ENCODE results near the gene KRTAP2-3. TPM values are rescaled to one million over a fixed set of nuclear protein-coding genes. Genes with fewer than 3 reads are reported as not detected.
"Not testable (repeated sequence)": the region's sequence is repeated elsewhere in the genome, so short reads cannot be mapped to it uniquely, and the experiment has no call there.

Gene KRTAP2-3
- total RNA-seq, 2 experiments from 2014 or later = not detected

GRCh38 chr17:41059276-41060051 is 450 bp downstream of the KRTAP2-3 start:
- H3K36me3 Mint-ChIP-seq (ENCODE audit: low read depth); DNase-seq; H3K4me1 Mint-ChIP-seq; POLR2A ChIA-PET; H3K27ac Mint-ChIP-seq; H3K4me3 Mint-ChIP-seq; H3K9me3 Mint-ChIP-seq; CTCF ChIA-PET: not testable (repeated sequence)
- H3K27me3 Mint-ChIP-seq = peaks cover 36% of the 10 kb centered on the region

GRCh38 chr17:41058741-41059140 is 1.2 kb downstream of the KRTAP2-3 start:
- H3K36me3 Mint-ChIP-seq (ENCODE audit: low read depth) = no peaks in the 10 kb centered on the region
- CTCF ChIA-PET = no interaction called here
- peaks cover 36% of the 10 kb centered on the region for H3K27me3 Mint-ChIP-seq
- H3K4me3 Mint-ChIP-seq = no peak overlapping the region
- POLR2A ChIA-PET = no interaction called here
- DNase-seq = no peak
- H3K9me3 Mint-ChIP-seq = no peaks in the 10 kb centered on the region
- H3K4me1 Mint-ChIP-seq = no peaks in the 10 kb centered on the region
- H3K27ac Mint-ChIP-seq = no peak overlapping the region

GRCh38 chr17:41057547-41057946 is 2.4 kb downstream of the KRTAP2-3 start:
- Mint-ChIP-seq H3K4me1 (no peaks in the 10 kb centered on the region), H3K9me3 (no peaks in the 10 kb centered on the region), H3K36me3 (ENCODE audit: low read depth) (no peaks in the 10 kb centered on the region), H3K4me3 (no peak overlapping the region), H3K27me3 (peaks cover 38% of the 10 kb centered on the region), H3K27ac (no peak overlapping the region)
- ChIA-PET POLR2A (no interaction called here), CTCF (no interaction called here)
- no peak for DNase-seq

- H3K9me3 Mint-ChIP-seq; DNase-seq; H3K4me1 Mint-ChIP-seq; POLR2A ChIA-PET; H3K27ac Mint-ChIP-seq; H3K4me3 Mint-ChIP-seq; H3K36me3 Mint-ChIP-seq (ENCODE audit: low read depth); CTCF ChIA-PET: not testable (repeated sequence)
- H3K27me3 Mint-ChIP-seq = peaks cover 30% of the 10 kb centered on the region
Observed at GRCh38 chr17:41055130-41055529, 4.8 kb downstream of the KRTAP2-3 start, which contains the start of gene KRTAP2-2. Gene KRTAP2-2 (minus strand): TSS chr17:41055230. CDS start chr17:41055211, 19 bp downstream.

- peaks cover 27% of the 10 kb centered on the region for H3K27me3 Mint-ChIP-seq
- POLR2A ChIA-PET; H3K36me3 Mint-ChIP-seq (ENCODE audit: low read depth); DNase-seq; CTCF ChIA-PET; H3K27ac Mint-ChIP-seq; H3K9me3 Mint-ChIP-seq; H3K4me1 Mint-ChIP-seq; H3K4me3 Mint-ChIP-seq: not testable (repeated sequence)
Observed at GRCh38 chr17:41054556-41054955, 5.4 kb downstream of the KRTAP2-3 start.

GRCh38 chr17:41054025-41054424 is 5.9 kb downstream of the KRTAP2-3 start:
- Mint-ChIP-seq H3K36me3 (ENCODE audit: low read depth) (no peaks in the 10 kb centered on the region), H3K4me1 (no peaks in the 10 kb centered on the region), H3K4me3 (no peak overlapping the region), H3K27ac (no peak overlapping the region), H3K27me3 (peaks cover 23% of the 10 kb centered on the region), H3K9me3 (no peaks in the 10 kb centered on the region)
- POLR2A ChIA-PET = no interaction called here
- DNase-seq = no peak
- CTCF ChIA-PET = no interaction called here

GRCh38 chr17:41052566-41052965 is 7.3 kb downstream of the KRTAP2-3 start:
- no peak overlapping the region for H3K27ac Mint-ChIP-seq
- H3K9me3 Mint-ChIP-seq = no peaks in the 10 kb centered on the region
- ChIA-PET POLR2A (no interaction called here), CTCF (no interaction called here)
- peaks cover 21% of the 10 kb centered on the region for H3K27me3 Mint-ChIP-seq
- H3K36me3 Mint-ChIP-seq (ENCODE audit: low read depth) = no peaks in the 10 kb centered on the region
- no peak for DNase-seq
- H3K4me3 Mint-ChIP-seq = no peak overlapping the region
- H3K4me1 Mint-ChIP-seq = no peaks in the 10 kb centered on the region

GRCh38 chr17:41049110-41049509 is 10.8 kb downstream of the KRTAP2-3 start:
- no peak overlapping the region for H3K27ac Mint-ChIP-seq
- DNase-seq = no peak
- no peaks in the 10 kb centered on the region for H3K4me1 Mint-ChIP-seq
- H3K9me3 Mint-ChIP-seq = no peaks in the 10 kb centered on the region
- POLR2A ChIA-PET = no interaction called here
- no peak overlapping the region for H3K4me3 Mint-ChIP-seq
- H3K27me3 Mint-ChIP-seq = peaks cover 26% of the 10 kb centered on the region
- H3K36me3 Mint-ChIP-seq (ENCODE audit: low read depth) = no peaks in the 10 kb centered on the region
- CTCF ChIA-PET = no interaction called here

GRCh38 chr17:41048441-41048840 is 11.5 kb downstream of the KRTAP2-3 start:
- Mint-ChIP-seq H3K4me1 (no peaks in the 10 kb centered on the region), H3K4me3 (no peak overlapping the region), H3K36me3 (ENCODE audit: low read depth) (no peaks in the 10 kb centered on the region), H3K27me3 (peaks cover 24% of the 10 kb centered on the region), H3K27ac (no peak overlapping the region), H3K9me3 (no peaks in the 10 kb centered on the region)
- ChIA-PET POLR2A (no interaction called here), CTCF (interaction anchor here (1.5 kb wide), 1 partner anchor 23 kb away, joined by 3 read pairs; no protein-coding TSS in a partner anchor)
- no peak for DNase-seq

- H3K27ac Mint-ChIP-seq; H3K9me3 Mint-ChIP-seq; H3K36me3 Mint-ChIP-seq (ENCODE audit: low read depth); H3K4me3 Mint-ChIP-seq; DNase-seq; CTCF ChIA-PET; H3K4me1 Mint-ChIP-seq; POLR2A ChIA-PET: not testable (repeated sequence)
- peaks cover 15% of the 10 kb centered on the region for H3K27me3 Mint-ChIP-seq
Observed at GRCh38 chr17:41046735-41047465, 13.0 kb downstream of the KRTAP2-3 start, which contains the start of gene KRTAP2-1. Gene KRTAP2-1 (minus strand): TSS chr17:41047316. CDS start chr17:41047267, 49 bp downstream.

- Mint-ChIP-seq H3K36me3 (ENCODE audit: low read depth) (no peaks in the 10 kb centered on the region), H3K27me3 (peaks cover 22% of the 10 kb centered on the region), H3K4me3 (no peak overlapping the region), H3K9me3 (peaks cover 4% of the 10 kb centered on the region), H3K27ac (no peak overlapping the region), H3K4me1 (no peaks in the 10 kb centered on the region)
- DNase-seq = no peak
- ChIA-PET POLR2A (no interaction called here), CTCF (no interaction called here)
Observed at GRCh38 chr17:41042953-41043352, 17.0 kb downstream of the KRTAP2-3 start.

GRCh38 chr17:41040783-41041571 is 18.9 kb downstream of the KRTAP2-3 start, which contains the start of gene KRTAP1-1:
Gene KRTAP1-1 (minus strand): TSS chr17:41041450. CDS start chr17:41041397, 53 bp downstream.
- H3K4me3 Mint-ChIP-seq; CTCF ChIA-PET; H3K4me1 Mint-ChIP-seq; POLR2A ChIA-PET; H3K9me3 Mint-ChIP-seq; H3K27ac Mint-ChIP-seq; DNase-seq; H3K36me3 Mint-ChIP-seq (ENCODE audit: low read depth): not testable (repeated sequence)
- H3K27me3 Mint-ChIP-seq = peaks cover 20% of the 10 kb centered on the region

GRCh38 chr17:41037853-41038350 is 22.0 kb downstream of the KRTAP2-3 start:
- Mint-ChIP-seq H3K4me3 (no peak overlapping the region), H3K9me3 (peaks cover 4% of the 10 kb centered on the region), H3K27me3 (peaks cover 14% of the 10 kb centered on the region), H3K4me1 (no peaks in the 10 kb centered on the region), H3K27ac (no peak overlapping the region), H3K36me3 (ENCODE audit: low read depth) (no peaks in the 10 kb centered on the region)
- DNase-seq = no peak
- POLR2A ChIA-PET = no interaction called here
- CTCF ChIA-PET = no interaction called here

Measured in activated CD4-positive, alpha-beta memory T cell treated with anti-CD3 and anti-CD28 coated beads, Interleukin-2, amount 10 ng/mL, durations not matched to agents 7 days and 5 days (primary cell).